ENCODE measurements around the gene FOXK1.
"Not testable (repeated sequence)": the region's sequence is repeated elsewhere in the genome, so short reads cannot be mapped to it uniquely, and the experiment has no call there.

The FOXK1 gene

GRCh38 chr7:4681886-4682620 is at the start of gene FOXK1:
FOXK1 (plus strand) TSS chr7:4682295; CDS start chr7:4682309, 14 bp downstream.
- DNase-seq, result peak; percentile 83

GRCh38 chr7:4633012-4633411 is 49.1 kb upstream of the FOXK1 start:
- no peak for DNase-seq

GRCh38 chr7:4634166-4634565 is 47.9 kb upstream of the FOXK1 start:
- DNase-seq, result no peak

- no peak for DNase-seq
Observed at GRCh38 chr7:4638781-4639575, 43.1 kb upstream of the FOXK1 start.

- DNase-seq, result no peak
Observed at GRCh38 chr7:4641091-4641666, 40.9 kb upstream of the FOXK1 start.

GRCh38 chr7:4641667-4642467 is 40.2 kb upstream of the FOXK1 start:
- DNase-seq, result peak; percentile 96

- no peak for DNase-seq
Observed at GRCh38 chr7:4642468-4643203, 39.5 kb upstream of the FOXK1 start.

GRCh38 chr7:4643204-4643471 is 39.0 kb upstream of the FOXK1 start:
- not testable (repeated sequence) for DNase-seq

GRCh38 chr7:4645246-4645645 is 36.8 kb upstream of the FOXK1 start:
- no peak for DNase-seq

- no peak for DNase-seq
Observed at GRCh38 chr7:4648111-4648510, 34.0 kb upstream of the FOXK1 start.

GRCh38 chr7:4650433-4651047 is 31.6 kb upstream of the FOXK1 start:
- DNase-seq, result no peak

- no peak for DNase-seq
Observed at GRCh38 chr7:4653771-4654170, 28.3 kb upstream of the FOXK1 start.

GRCh38 chr7:4655311-4655710 is 26.8 kb upstream of the FOXK1 start:
- DNase-seq, result no peak

- DNase-seq, result no peak
Observed at GRCh38 chr7:4655896-4656295, 26.2 kb upstream of the FOXK1 start.

- DNase-seq, result no peak
Observed at GRCh38 chr7:4657640-4658417, 24.3 kb upstream of the FOXK1 start.

GRCh38 chr7:4659551-4660286 is 22.4 kb upstream of the FOXK1 start:
- no peak for DNase-seq

GRCh38 chr7:4661871-4662270 is 20.2 kb upstream of the FOXK1 start:
- DNase-seq, result no peak

GRCh38 chr7:4663239-4664018 is 18.7 kb upstream of the FOXK1 start:
- no peak for DNase-seq

GRCh38 chr7:4665661-4666060 is 16.4 kb upstream of the FOXK1 start:
- no peak for DNase-seq

All from activated naive CD4-positive, alpha-beta T cell treated with Interleukin-2 at 50 U/mL for 16 hours (primary cell).